Activated T-cell treated with anti-CD3 and anti-CD28 coated beads, Interleukin-2, amount 50 U/mL, for 72 hours (primary cell): ENCODE results near the gene RFT1. TPM values are rescaled to one million over a fixed set of nuclear protein-coding genes. Genes with fewer than 3 reads are reported as not detected.
A peak's percentile ranks its signal among the peaks of the same experiment; 100 is the strongest.

Experiments used
- ATAC-seq, 2 donors: fragments of 150-1000 bp; cut with Tn5 transposase; replicated peaks in 1 of 2; 2 replicates each; pipeline ENCODE4 v1.10.0; 2021; ENCODE audit warnings: moderate library complexity in 2 of 2, mild to moderate bottlenecking in 1 of 2
- DNase-seq, 2 donors: peaks; one replicate each; pipeline ENCODE4 v3.0.0; 2021 to 2022; ENCODE audit warnings: mixed read lengths in 1 of 2
- H3K27ac Mint-ChIP-seq: one replicate; pipeline ENCODE4 v1.8.0; 2022; ENCODE audit warnings: mild to moderate bottlenecking, moderate library complexity, mixed read lengths
- H3K27me3 Mint-ChIP-seq: one replicate; pipeline ENCODE4 v1.8.0; 2022; ENCODE audit warnings: low read depth, mixed read lengths
- H3K36me3 Mint-ChIP-seq, 2 donors: one replicate each; pipeline ENCODE4 v1.8.0; 2022; ENCODE audit warnings: mixed read lengths in 2 of 2, mild to moderate bottlenecking in 1 of 2; ENCODE audit not compliant: insufficient read depth in 2 of 2
- H3K4me1 Mint-ChIP-seq: one replicate; pipeline ENCODE4 v1.8.0; 2022; ENCODE audit warnings: low read depth, mixed read lengths
- H3K4me3 Mint-ChIP-seq, 2 donors: one replicate each; pipeline ENCODE4 v1.8.0; 2022; ENCODE audit warnings: mild to moderate bottlenecking in 2 of 2, mixed read lengths in 2 of 2, moderate library complexity in 2 of 2
- H3K9me3 Mint-ChIP-seq, 2 donors: one replicate each; pipeline ENCODE4 v1.8.0; 2022; ENCODE audit warnings: mixed read lengths in 2 of 2
- total RNA-seq, 2 donors: library from RNA; stranded (reverse); gene quantifications; one replicate each; pipeline ENCODE4 v1.2.3, GENCODE V29; 2022

RFT1 gene
- total RNA-seq, 2 donors from 2014 or later: 26.6 to 29.9 TPM

GRCh38 chr3:53116956-53117355, 13.3 kb downstream of the RFT1 start:
- Mint-ChIP-seq H3K36me3 (peaks cover 6 to 11% of the 10 kb centered on the region in 2 donors), H3K27ac (no peak overlapping the region), H3K9me3 (no peaks in the 10 kb centered on the region), H3K4me3 (no peak overlapping the region), H3K27me3 (no peaks in the 10 kb centered on the region), H3K4me1 (peaks cover 5% of the 10 kb centered on the region)
- ATAC-seq (no peak), DNase-seq (no peak)

GRCh38 chr3:53114412-53115074, 15.7 kb downstream of the RFT1 start:
- DNase-seq (peak; percentile 48 to 49), ATAC-seq (peak; percentile 87 to 93)
- H3K4me3 Mint-ChIP-seq: no peak overlapping the region
- no peaks in the 10 kb centered on the region for H3K27me3 Mint-ChIP-seq
- H3K36me3 Mint-ChIP-seq: peaks cover 4 to 12% of the 10 kb centered on the region in 2 donors
- H3K9me3 Mint-ChIP-seq: no peaks in the 10 kb centered on the region
- H3K27ac Mint-ChIP-seq: no peak overlapping the region
- peaks cover 14% of the 10 kb centered on the region for H3K4me1 Mint-ChIP-seq

- H3K36me3 Mint-ChIP-seq: peaks cover 6 to 16% of the 10 kb centered on the region in 2 donors
- no peak overlapping the region for H3K27ac Mint-ChIP-seq
- H3K4me3 Mint-ChIP-seq: no peak overlapping the region
- no peaks in the 10 kb centered on the region for H3K27me3 Mint-ChIP-seq
- peaks cover 20% of the 10 kb centered on the region for H3K4me1 Mint-ChIP-seq
- peak; percentile 48 to 53 for ATAC-seq
- DNase-seq: peak; percentile 84 to 89
- H3K9me3 Mint-ChIP-seq: no peaks in the 10 kb centered on the region
These were observed 16.2 kb downstream of the RFT1 start for GRCh38 chr3:53114011-53114400.

DNA sequence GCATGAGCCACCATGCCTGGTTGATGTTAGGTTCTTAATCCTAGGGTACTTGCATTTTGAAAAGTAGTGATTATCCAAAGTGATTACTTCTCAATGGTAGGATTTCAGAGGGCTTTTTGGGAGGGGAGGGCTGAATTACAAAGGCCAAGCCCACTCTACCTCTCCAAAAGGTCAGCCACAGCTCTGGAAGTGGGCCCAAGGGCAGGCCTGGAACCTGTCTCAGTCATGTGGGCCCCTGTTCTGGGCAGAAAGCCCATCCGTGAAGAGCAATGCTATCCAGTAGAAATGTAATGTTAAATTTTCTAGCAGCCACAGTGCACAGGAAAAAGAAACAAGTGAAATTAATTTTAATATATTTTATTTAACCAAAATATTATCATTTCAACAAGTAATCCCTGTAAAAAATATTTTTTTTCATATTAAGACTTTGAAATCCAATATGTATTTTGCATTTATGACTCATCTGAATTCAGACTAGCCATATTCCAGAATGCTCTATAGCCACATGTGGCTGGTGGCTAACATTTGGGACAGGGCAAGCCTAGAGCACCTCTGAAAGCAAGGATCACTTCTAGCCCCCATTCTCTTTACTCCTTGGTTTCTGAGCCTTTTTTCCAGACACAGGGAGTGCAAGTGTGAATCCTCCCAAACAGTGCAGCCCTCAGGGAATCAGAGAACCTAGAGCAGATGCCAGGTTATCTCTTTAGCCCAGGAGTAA, 16.8 kb downstream of the RFT1 start:
- no peak for ATAC-seq
- peaks cover 7 to 20% of the 10 kb centered on the region in 2 donors for H3K36me3 Mint-ChIP-seq
- H3K27me3 Mint-ChIP-seq: no peaks in the 10 kb centered on the region
- peaks cover 25% of the 10 kb centered on the region for H3K4me1 Mint-ChIP-seq
- no peaks in the 10 kb centered on the region for H3K9me3 Mint-ChIP-seq
- DNase-seq: no peak
- H3K27ac Mint-ChIP-seq: no peak overlapping the region
- no peak overlapping the region for H3K4me3 Mint-ChIP-seq

DNA sequence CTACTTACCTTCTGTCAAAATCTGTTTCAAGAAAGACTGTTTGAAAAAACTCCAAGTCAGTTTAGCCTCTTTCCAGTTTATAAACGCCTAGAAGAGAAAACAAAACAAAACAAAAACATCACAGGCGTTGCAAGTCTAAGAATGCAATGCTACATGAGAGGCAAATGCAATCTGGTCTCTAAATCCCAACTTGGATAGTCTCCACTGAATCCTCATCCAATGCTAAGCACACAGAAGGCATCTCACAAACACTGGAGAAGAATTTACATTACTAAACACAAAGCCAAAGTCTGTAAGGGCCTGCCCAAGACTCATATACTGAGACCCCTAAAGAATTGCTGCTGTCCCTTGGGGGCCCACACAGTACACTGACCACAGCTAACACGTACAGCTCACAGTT, 18.4 kb downstream of the RFT1 start:
- no peaks in the 10 kb centered on the region for H3K9me3 Mint-ChIP-seq
- peaks cover 4 to 19% of the 10 kb centered on the region in 2 donors for H3K36me3 Mint-ChIP-seq
- no peak overlapping the region for H3K27ac Mint-ChIP-seq
- H3K4me3 Mint-ChIP-seq: no peak overlapping the region
- H3K27me3 Mint-ChIP-seq: no peaks in the 10 kb centered on the region
- DNase-seq (no peak), ATAC-seq (no peak)
- peaks cover 34% of the 10 kb centered on the region for H3K4me1 Mint-ChIP-seq

- H3K27ac Mint-ChIP-seq: peak overlapping the region; percentile 78
- H3K9me3 Mint-ChIP-seq: no peaks in the 10 kb centered on the region
- H3K27me3 Mint-ChIP-seq: no peaks in the 10 kb centered on the region
- peaks cover 36% of the 10 kb centered on the region for H3K4me1 Mint-ChIP-seq
- DNase-seq: peak; percentile 63 to 73
- ATAC-seq: peak; percentile 54 to 63
- peak overlapping the region; percentile 54 to 61 for H3K4me3 Mint-ChIP-seq
- peaks cover 4 to 26% of the 10 kb centered on the region in 2 donors for H3K36me3 Mint-ChIP-seq
These were observed 20.1 kb downstream of the RFT1 start for GRCh38 chr3:53109891-53110771.

GRCh38 chr3:53109190-53109589, 21.0 kb downstream of the RFT1 start:
- peak; percentile 40 to 43 for DNase-seq
- peak; percentile 89 for ATAC-seq
- Mint-ChIP-seq H3K4me1 (peaks cover 45% of the 10 kb centered on the region), H3K27me3 (no peaks in the 10 kb centered on the region), H3K36me3 (peaks cover 6 to 28% of the 10 kb centered on the region in 2 donors), H3K27ac (peak overlapping the region; percentile 78), H3K4me3 (peak overlapping the region; percentile 54 to 58), H3K9me3 (no peaks in the 10 kb centered on the region)

DNA sequence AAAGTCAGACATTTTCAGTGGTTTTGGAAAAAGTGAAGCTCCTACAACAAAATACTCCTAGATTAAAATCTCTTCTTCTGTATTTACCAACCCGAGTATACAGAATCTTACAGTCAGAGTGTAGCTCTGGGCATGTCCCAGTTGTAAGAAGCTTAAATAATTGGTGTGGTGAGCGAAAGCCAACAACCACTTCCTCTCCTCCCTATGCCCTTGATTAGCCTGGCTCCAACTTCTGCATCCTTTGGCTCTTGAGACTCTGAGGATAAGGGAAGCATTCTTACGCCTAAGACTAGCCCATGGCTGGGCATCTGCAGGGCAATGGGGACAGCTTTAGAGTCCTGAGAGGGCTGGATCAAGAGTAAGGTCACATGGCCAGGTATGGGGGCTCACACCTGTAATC, 25.5 kb downstream of the RFT1 start:
- H3K36me3 Mint-ChIP-seq: peaks cover 6 to 33% of the 10 kb centered on the region in 2 donors
- peak overlapping the region; percentile 11 for H3K27ac Mint-ChIP-seq
- DNase-seq (no peak), ATAC-seq (no peak)
- no peaks in the 10 kb centered on the region for H3K27me3 Mint-ChIP-seq
- H3K4me1 Mint-ChIP-seq: peaks cover 74% of the 10 kb centered on the region
- peak overlapping the region in 1 of 2 donors; percentile 19 for H3K4me3 Mint-ChIP-seq
- no peaks in the 10 kb centered on the region for H3K9me3 Mint-ChIP-seq

GRCh38 chr3:53103397-53104296, 26.6 kb downstream of the RFT1 start:
- Mint-ChIP-seq H3K27ac (no peak overlapping the region), H3K36me3 (peaks cover 2 to 29% of the 10 kb centered on the region in 2 donors), H3K9me3 (no peaks in the 10 kb centered on the region), H3K4me3 (peak overlapping the region; percentile 70 to 89), H3K27me3 (no peaks in the 10 kb centered on the region), H3K4me1 (peaks cover 63% of the 10 kb centered on the region)
- ATAC-seq (no peak), DNase-seq (no peak)

GRCh38 chr3:53102601-53103147, 27.6 kb downstream of the RFT1 start:
- peaks cover 2 to 22% of the 10 kb centered on the region in 2 donors for H3K36me3 Mint-ChIP-seq

DNA sequence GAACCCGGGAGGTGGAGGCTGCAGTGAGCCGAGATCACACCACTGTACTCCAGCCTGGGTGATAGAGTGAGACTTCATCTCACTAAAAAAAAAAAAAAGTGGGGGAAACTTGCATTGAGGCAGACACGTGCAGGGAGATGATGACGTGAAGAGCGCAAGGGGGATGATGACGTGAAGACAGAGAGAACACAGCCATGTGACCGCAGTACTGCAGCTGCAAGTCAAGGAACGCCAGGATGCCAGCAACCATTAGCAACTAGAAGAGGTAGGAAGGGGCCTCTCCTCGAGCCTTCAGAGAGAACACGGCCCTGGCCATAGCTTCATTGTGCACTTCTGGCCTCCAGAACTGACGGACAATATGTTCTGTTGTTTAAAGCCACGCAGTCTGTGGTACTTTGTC, 28.3 kb downstream of the RFT1 start:
- Mint-ChIP-seq H3K9me3 (no peaks in the 10 kb centered on the region), H3K4me3 (peak overlapping the region; percentile 70 to 89), H3K27ac (peak overlapping the region; percentile 98), H3K27me3 (no peaks in the 10 kb centered on the region), H3K4me1 (peaks cover 52% of the 10 kb centered on the region), H3K36me3 (peaks cover 2 to 22% of the 10 kb centered on the region in 2 donors)
- no peak for ATAC-seq
- DNase-seq: no peak

More at GRCh38 chr3:53102601-53103147, 27.6 kb downstream of the RFT1 start:
- ATAC-seq (peak; percentile 99), DNase-seq (peak; percentile 55 to 66)
- Mint-ChIP-seq H3K27me3 (no peaks in the 10 kb centered on the region), H3K4me1 (peaks cover 53% of the 10 kb centered on the region), H3K4me3 (peak overlapping the region; percentile 70 to 89), H3K9me3 (no peaks in the 10 kb centered on the region), H3K27ac (peak overlapping the region; percentile 98)
